HEK293 (cell line): ENCODE measurements around the gene CCNG2.

ENCODE experiments used
- CTCF ChIA-PET: fragments of 350-600 bp; formaldehyde crosslinking; extraction: SDS; loops from one replicate; lab custom pipeline; 2021; ENCODE audit warnings: antibody characterized with exemption; lab: Yijun Ruan, JAX
- POLR2A ChIA-PET: fragments of 300-600 bp; formaldehyde crosslinking; extraction: SDS; loops from one replicate; lab custom pipeline; 2020; ENCODE audit warnings: antibody characterized with exemption, inconsistent platforms; lab: Yijun Ruan, JAX
- H3K27ac ChIP-seq: fragments of 200-500 bp; sonication (Bioruptor generic); 2 replicates; pipeline ENCODE4 v1.5.1; 2014; ENCODE audit warnings: low read depth, low read length, control low read depth, inconsistent platforms; ENCODE audit errors: extremely low read depth
- H3K36me3 ChIP-seq, 2 experiments: fragments of 200-500 bp in 1 of 2; sonication (Bioruptor generic) in 1 of 2; 1 replicate in 1 of 2; 2 replicates in 1 of 2; pipeline ENCODE4 v1.5.1; 2014 to 2017; ENCODE audit warnings: inconsistent platforms in 2 of 2, low read length in 2 of 2; ENCODE audit not compliant: control insufficient read depth in 2 of 2, insufficient read depth in 1 of 2
- H3K4me1 ChIP-seq: fragments of 200-500 bp; sonication (Bioruptor generic); 2 replicates; pipeline ENCODE4 v1.5.1; 2014; ENCODE audit warnings: mild to moderate bottlenecking, low read length, inconsistent platforms; ENCODE audit not compliant: control insufficient read depth, insufficient read depth
- H3K4me3 ChIP-seq: 2 replicates; pipeline ENCODE4 v1.5.1; 2011; ENCODE audit warnings: low read depth, mild to moderate bottlenecking, control low read depth, low read length, moderate library complexity
- H3K9me3 ChIP-seq: fragments of 200-500 bp; sonication (Bioruptor generic); 2 replicates; pipeline ENCODE4 v1.5.1; 2014; ENCODE audit warnings: low read depth, low read length, inconsistent platforms; ENCODE audit not compliant: control insufficient read depth, insufficient read depth
- BCL11A ChIP-seq: fragments of 450-650 bp; formaldehyde crosslinking; IDR thresholded peaks from 2 replicates; pipeline ENCODE4 v1.5.1; 2016; ENCODE audit warnings: low read depth, missing biosample characterization, missing genetic modification characterization
- EGR2 ChIP-seq: fragments of 450-650 bp; formaldehyde crosslinking; IDR thresholded peaks from 2 replicates; pipeline ENCODE4 v1.5.1; 2016; ENCODE audit warnings: low read depth, missing biosample characterization, missing genetic modification characterization
- GLIS1 ChIP-seq: fragments of 450-650 bp; formaldehyde crosslinking; IDR thresholded peaks from 2 replicates; pipeline ENCODE4 v1.5.1; 2016; ENCODE audit warnings: missing biosample characterization, missing genetic modification characterization
- MZF1 ChIP-seq: fragments of 450-650 bp; formaldehyde crosslinking; IDR thresholded peaks from 2 replicates; pipeline ENCODE4 v1.5.1; 2017; ENCODE audit warnings: missing biosample characterization, missing genetic modification characterization, borderline replicate concordance
- OVOL3 ChIP-seq: fragments of 450-650 bp; formaldehyde crosslinking; IDR thresholded peaks from 2 replicates; pipeline ENCODE4 v1.5.1; 2016; ENCODE audit warnings: missing biosample characterization, missing genetic modification characterization
- RBAK ChIP-seq: fragments of 450-650 bp; formaldehyde crosslinking; IDR thresholded peaks from 2 replicates; pipeline ENCODE4 v1.5.1; 2016; ENCODE audit warnings: missing biosample characterization, missing genetic modification characterization
- REPIN1 ChIP-seq: fragments of 450-650 bp; formaldehyde crosslinking; IDR thresholded peaks from 2 replicates; pipeline ENCODE4 v1.5.1; 2017; ENCODE audit warnings: missing biosample characterization, missing genetic modification characterization, low read depth
- SP7 ChIP-seq: fragments of 450-650 bp; formaldehyde crosslinking; IDR thresholded peaks from 2 replicates; pipeline ENCODE4 v1.5.1; 2016; ENCODE audit warnings: missing biosample characterization, missing genetic modification characterization
- ZIC2 ChIP-seq: fragments of 450-650 bp; formaldehyde crosslinking; IDR thresholded peaks from 2 replicates; pipeline ENCODE4 v1.5.1; 2016; ENCODE audit warnings: missing biosample characterization, missing genetic modification characterization
- ZNF121 ChIP-seq: fragments of 450-650 bp; formaldehyde crosslinking; IDR thresholded peaks from 2 replicates; pipeline ENCODE4 v1.5.1; 2016; ENCODE audit warnings: missing biosample characterization, missing genetic modification characterization
- ZNF239 ChIP-seq: fragments of 450-650 bp; formaldehyde crosslinking; IDR thresholded peaks from 2 replicates; pipeline ENCODE4 v1.5.1; 2016; ENCODE audit warnings: missing biosample characterization, missing genetic modification characterization
- ZNF404 ChIP-seq: fragments of 450-650 bp; formaldehyde crosslinking; IDR thresholded peaks from 2 replicates; pipeline ENCODE4 v1.5.1; 2017; ENCODE audit warnings: missing biosample characterization, missing genetic modification characterization
- ZNF558 ChIP-seq: fragments of 450-650 bp; formaldehyde crosslinking; IDR thresholded peaks from 2 replicates; pipeline ENCODE4 v1.5.1; 2016; ENCODE audit warnings: missing biosample characterization, missing genetic modification characterization
- ZNF670 ChIP-seq: fragments of 450-650 bp; formaldehyde crosslinking; IDR thresholded peaks from 2 replicates; pipeline ENCODE4 v1.5.1; 2016; ENCODE audit warnings: missing biosample characterization, missing genetic modification characterization, low read depth
- ZNF776 ChIP-seq: fragments of 450-650 bp; formaldehyde crosslinking; IDR thresholded peaks from 2 replicates; pipeline ENCODE4 v1.5.0; 2017; ENCODE audit warnings: missing biosample characterization, missing genetic modification characterization, borderline replicate concordance
- ZSCAN16 ChIP-seq: fragments of 450-650 bp; formaldehyde crosslinking; IDR thresholded peaks from 2 replicates; pipeline ENCODE4 v1.5.1; 2016; ENCODE audit warnings: missing biosample characterization, missing genetic modification characterization
- TF ChIP-seq, protein P1 (sequence below): fragments of 450-650 bp; IDR thresholded peaks from 2 replicates; pipeline ENCODE4 v1.5.1; 2018; ENCODE audit warnings: missing biosample characterization, mild to moderate bottlenecking, missing genetic modification characterization
- TF ChIP-seq, protein P2 (sequence below): fragments of 450-650 bp; formaldehyde crosslinking; IDR thresholded peaks from 2 replicates; pipeline ENCODE4 v1.5.1; 2016; ENCODE audit warnings: missing biosample characterization, missing genetic modification characterization
- TF ChIP-seq, protein P3 (sequence below): fragments of 450-650 bp; formaldehyde crosslinking; IDR thresholded peaks from 2 replicates; pipeline ENCODE4 v1.5.1; 2017; ENCODE audit warnings: missing biosample characterization, missing genetic modification characterization
- TF ChIP-seq, protein P4 (sequence below): fragments of 450-650 bp; formaldehyde crosslinking; IDR thresholded peaks from 2 replicates; pipeline ENCODE4 v1.5.1; 2016; ENCODE audit warnings: missing biosample characterization, missing genetic modification characterization
- TF ChIP-seq, protein P5 (sequence below): fragments of 450-650 bp; formaldehyde crosslinking; IDR thresholded peaks from 2 replicates; pipeline ENCODE4 v1.5.1; 2017; ENCODE audit warnings: missing biosample characterization, missing genetic modification characterization
- TF ChIP-seq, protein P6 (sequence below): fragments of 450-650 bp; formaldehyde crosslinking; IDR thresholded peaks from 2 replicates; pipeline ENCODE4 v1.5.1; 2016; ENCODE audit warnings: missing biosample characterization, missing genetic modification characterization

The CCNG2 gene

DNA sequence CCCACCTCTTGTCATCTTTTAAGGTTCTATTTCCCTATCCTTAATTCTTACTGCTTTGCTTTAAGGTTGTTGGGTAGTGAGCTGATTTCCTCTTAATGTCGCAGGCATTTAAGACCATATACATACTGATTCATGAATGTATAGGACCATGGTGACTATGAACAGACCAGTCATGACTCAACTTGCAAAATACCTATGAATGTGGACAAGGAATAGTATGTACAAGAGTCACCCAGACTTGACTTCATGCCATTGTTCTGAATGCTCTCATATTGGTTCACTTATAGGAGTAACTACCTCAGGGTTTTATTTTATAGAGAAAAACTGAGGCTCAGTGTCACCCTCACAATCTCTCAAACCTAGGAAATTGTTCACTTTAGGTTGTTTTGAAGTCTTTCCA lies 44.3 kb downstream of the CCNG2 start (continued):
- TF ChIP-seq ZNF670 (tag by site-specific recombination) = no peak

DNA sequence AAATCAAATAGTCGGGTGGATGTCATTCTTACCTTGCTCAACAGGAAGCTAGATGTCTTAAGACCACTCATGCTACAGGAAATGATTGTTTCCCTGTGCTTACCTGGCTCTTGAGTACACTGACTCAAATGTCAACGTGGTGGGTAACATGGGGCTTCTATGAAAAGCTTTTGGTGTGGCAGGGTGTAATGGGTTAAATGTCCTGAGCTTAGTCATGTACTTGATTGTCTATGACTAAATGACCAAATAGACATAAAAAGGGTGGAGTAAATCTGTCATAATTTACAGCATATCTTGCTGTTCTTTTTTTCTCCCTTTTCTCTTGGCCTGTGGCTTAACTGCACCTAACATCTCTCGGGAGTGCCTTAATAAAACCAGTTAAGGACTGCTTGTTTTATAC lies 44.9 kb downstream of the CCNG2 start:
- TF ChIP-seq, protein P1, sequence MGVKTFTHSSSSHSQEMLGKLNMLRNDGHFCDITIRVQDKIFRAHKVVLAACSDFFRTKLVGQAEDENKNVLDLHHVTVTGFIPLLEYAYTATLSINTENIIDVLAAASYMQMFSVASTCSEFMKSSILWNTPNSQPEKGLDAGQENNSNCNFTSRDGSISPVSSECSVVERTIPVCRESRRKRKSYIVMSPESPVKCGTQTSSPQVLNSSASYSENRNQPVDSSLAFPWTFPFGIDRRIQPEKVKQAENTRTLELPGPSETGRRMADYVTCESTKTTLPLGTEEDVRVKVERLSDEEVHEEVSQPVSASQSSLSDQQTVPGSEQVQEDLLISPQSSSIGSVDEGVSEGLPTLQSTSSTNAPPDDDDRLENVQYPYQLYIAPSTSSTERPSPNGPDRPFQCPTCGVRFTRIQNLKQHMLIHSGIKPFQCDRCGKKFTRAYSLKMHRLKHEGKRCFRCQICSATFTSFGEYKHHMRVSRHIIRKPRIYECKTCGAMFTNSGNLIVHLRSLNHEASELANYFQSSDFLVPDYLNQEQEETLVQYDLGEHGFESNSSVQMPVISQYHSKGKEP = no peak
- no peak for TF ChIP-seq BCL11A (tag by site-specific recombination)
- ChIA-PET CTCF (interaction anchor here (0.6 to 5.8 kb wide), 7 partner anchors 15 to 722 kb away, joined by 3 to 66 read pairs (median 15); no protein-coding TSS in a partner anchor), POLR2A (no interaction called here)

DNA sequence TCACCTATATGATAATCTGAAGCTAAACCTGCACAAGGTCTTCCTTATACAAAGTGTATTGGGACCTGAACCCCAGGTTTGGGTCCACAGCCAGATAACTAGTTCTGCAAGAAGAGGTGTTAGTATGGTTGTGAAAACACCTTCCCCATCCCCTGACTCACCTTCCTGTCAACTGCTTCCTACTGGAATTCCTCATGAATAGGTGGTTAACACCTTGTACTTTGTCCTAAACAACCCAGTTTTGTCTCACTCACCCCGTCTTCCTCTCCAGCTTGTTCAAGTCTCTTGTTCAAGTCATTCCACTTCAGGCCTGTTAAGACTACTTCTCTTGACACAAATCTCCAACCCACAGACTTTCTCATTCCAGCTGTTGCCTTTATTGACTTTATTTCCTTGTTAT lies 45.5 kb downstream of the CCNG2 start:
- ChIA-PET POLR2A (no interaction called here), CTCF (interaction anchor here (0.6 to 5.8 kb wide), 22 partner anchors 8 to 693 kb away, joined by 3 to 66 read pairs (median 5); no protein-coding TSS in a partner anchor)
- Histone ChIP-seq H3K9me3 (no peaks in the 10 kb centered on the region), H3K36me3 (no peaks in the 10 kb centered on the region), H3K4me3 (no peak overlapping the region), H3K4me1 (no peaks in the 10 kb centered on the region), H3K27ac (no peak overlapping the region)
- TF ChIP-seq REPIN1 (tag by site-specific recombination) = no peak
- TF ChIP-seq, protein P2, sequence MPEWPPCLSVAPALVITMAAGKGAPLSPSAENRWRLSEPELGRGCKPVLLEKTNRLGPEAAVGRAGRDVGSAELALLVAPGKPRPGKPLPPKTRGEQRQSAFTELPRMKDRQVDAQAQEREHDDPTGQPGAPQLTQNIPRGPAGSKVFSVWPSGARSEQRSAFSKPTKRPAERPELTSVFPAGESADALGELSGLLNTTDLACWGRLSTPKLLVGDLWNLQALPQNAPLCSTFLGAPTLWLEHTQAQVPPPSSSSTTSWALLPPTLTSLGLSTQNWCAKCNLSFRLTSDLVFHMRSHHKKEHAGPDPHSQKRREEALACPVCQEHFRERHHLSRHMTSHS (tag by site-specific recombination) = no peak
- TF ChIP-seq MZF1 = no peak
- TF ChIP-seq OVOL3 (tag by site-specific recombination) = no peak
- TF ChIP-seq ZNF776 (tag by site-specific recombination) = no peak
- no peak for TF ChIP-seq ZNF558 (tag by site-specific recombination)
- no peak for TF ChIP-seq ZNF239 (tag by site-specific recombination)
- TF ChIP-seq BCL11A (tag by site-specific recombination) = no peak
- no peak for TF ChIP-seq GLIS1 (tag by site-specific recombination)
- no peak for TF ChIP-seq ZSCAN16 (tag by site-specific recombination)
- TF ChIP-seq RBAK (tag by site-specific recombination) = no peak
- TF ChIP-seq, protein P3, sequence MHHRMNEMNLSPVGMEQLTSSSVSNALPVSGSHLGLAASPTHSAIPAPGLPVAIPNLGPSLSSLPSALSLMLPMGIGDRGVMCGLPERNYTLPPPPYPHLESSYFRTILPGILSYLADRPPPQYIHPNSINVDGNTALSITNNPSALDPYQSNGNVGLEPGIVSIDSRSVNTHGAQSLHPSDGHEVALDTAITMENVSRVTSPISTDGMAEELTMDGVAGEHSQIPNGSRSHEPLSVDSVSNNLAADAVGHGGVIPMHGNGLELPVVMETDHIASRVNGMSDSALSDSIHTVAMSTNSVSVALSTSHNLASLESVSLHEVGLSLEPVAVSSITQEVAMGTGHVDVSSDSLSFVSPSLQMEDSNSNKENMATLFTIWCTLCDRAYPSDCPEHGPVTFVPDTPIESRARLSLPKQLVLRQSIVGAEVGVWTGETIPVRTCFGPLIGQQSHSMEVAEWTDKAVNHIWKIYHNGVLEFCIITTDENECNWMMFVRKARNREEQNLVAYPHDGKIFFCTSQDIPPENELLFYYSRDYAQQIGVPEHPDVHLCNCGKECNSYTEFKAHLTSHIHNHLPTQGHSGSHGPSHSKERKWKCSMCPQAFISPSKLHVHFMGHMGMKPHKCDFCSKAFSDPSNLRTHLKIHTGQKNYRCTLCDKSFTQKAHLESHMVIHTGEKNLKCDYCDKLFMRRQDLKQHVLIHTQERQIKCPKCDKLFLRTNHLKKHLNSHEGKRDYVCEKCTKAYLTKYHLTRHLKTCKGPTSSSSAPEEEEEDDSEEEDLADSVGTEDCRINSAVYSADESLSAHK = no peak
- TF ChIP-seq SP7 = no peak
- no peak for TF ChIP-seq ZIC2
- no peak for TF ChIP-seq ZNF404
- no peak for TF ChIP-seq EGR2 (tag by site-specific recombination)
- TF ChIP-seq, protein P4, sequence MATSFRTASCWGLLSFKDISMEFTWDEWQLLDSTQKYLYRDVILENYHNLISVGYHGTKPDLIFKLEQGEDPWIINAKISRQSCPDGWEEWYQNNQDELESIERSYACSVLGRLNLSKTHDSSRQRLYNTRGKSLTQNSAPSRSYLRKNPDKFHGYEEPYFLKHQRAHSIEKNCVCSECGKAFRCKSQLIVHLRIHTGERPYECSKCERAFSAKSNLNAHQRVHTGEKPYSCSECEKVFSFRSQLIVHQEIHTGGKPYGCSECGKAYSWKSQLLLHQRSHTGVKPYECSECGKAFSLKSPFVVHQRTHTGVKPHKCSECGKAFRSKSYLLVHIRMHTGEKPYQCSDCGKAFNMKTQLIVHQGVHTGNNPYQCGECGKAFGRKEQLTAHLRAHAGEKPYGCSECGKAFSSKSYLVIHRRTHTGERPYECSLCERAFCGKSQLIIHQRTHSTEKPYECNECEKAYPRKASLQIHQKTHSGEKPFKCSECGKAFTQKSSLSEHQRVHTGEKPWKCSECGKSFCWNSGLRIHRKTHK (tag by site-specific recombination) = no peak
- no peak for TF ChIP-seq ZNF121
- TF ChIP-seq, protein P5, sequence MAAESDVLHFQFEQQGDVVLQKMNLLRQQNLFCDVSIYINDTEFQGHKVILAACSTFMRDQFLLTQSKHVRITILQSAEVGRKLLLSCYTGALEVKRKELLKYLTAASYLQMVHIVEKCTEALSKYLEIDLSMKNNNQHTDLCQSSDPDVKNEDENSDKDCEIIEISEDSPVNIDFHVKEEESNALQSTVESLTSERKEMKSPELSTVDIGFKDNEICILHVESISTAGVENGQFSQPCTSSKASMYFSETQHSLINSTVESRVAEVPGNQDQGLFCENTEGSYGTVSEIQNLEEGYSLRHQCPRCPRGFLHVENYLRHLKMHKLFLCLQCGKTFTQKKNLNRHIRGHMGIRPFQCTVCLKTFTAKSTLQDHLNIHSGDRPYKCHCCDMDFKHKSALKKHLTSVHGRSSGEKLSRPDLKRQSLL = no peak
- TF ChIP-seq, protein P6, sequence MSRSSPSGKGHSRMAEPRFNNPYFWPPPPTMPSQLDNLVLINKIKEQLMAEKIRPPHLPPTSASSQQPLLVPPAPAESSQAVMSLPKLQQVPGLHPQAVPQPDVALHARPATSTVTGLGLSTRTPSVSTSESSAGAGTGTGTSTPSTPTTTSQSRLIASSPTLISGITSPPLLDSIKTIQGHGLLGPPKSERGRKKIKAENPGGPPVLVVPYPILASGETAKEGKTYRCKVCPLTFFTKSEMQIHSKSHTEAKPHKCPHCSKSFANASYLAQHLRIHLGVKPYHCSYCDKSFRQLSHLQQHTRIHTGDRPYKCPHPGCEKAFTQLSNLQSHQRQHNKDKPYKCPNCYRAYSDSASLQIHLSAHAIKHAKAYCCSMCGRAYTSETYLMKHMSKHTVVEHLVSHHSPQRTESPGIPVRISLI = no peak

More for the DNA sequence above, 44.9 kb downstream of the CCNG2 start:
- Histone ChIP-seq H3K9me3 (no peaks in the 10 kb centered on the region), H3K4me1 (no peaks in the 10 kb centered on the region), H3K36me3 (no peaks in the 10 kb centered on the region), H3K27ac (no peak overlapping the region), H3K4me3 (no peak overlapping the region)
